Muscle layer of colon (tissue), 2 donors: Measurements from ENCODE around the gene POMT1.
"Not testable (repeated sequence)": the region's sequence is repeated elsewhere in the genome, so short reads cannot be mapped to it uniquely, and the experiment has no call there.

Experiments used
- H3K27ac ChIP-seq: one replicate; pipeline ENCODE4 v1.7.0; 2013; ENCODE audit warnings: low read depth, mild to moderate bottlenecking, low read length, moderate library complexity
- H3K27me3 ChIP-seq, 2 donors: one replicate each; pipeline ENCODE4 v1.7.0; 2013; ENCODE audit warnings: low read length in 2 of 2, mild to moderate bottlenecking in 2 of 2; ENCODE audit not compliant: insufficient read depth in 2 of 2, control insufficient read depth in 1 of 2
- H3K36me3 ChIP-seq: one replicate; pipeline ENCODE4 v1.7.0; 2013; ENCODE audit warnings: mild to moderate bottlenecking, low read length; ENCODE audit not compliant: insufficient read depth
- H3K4me1 ChIP-seq: one replicate; pipeline ENCODE4 v1.7.0; 2013; ENCODE audit warnings: mild to moderate bottlenecking, low read length; ENCODE audit not compliant: insufficient read depth
- H3K4me3 ChIP-seq, 2 donors: one replicate each; pipeline ENCODE4 v1.7.0; 2013; ENCODE audit warnings: low read length in 2 of 2, low read depth in 1 of 2, mild to moderate bottlenecking in 1 of 2, moderate library complexity in 1 of 2
- H3K9ac ChIP-seq: one replicate; pipeline ENCODE4 v1.7.0; 2013; ENCODE audit warnings: low read length
- H3K9me3 ChIP-seq: one replicate; pipeline ENCODE4 v1.7.0; 2013; ENCODE audit warnings: mild to moderate bottlenecking, low read length
- donor health status: abdominal sarcoma.
- donor health status: Adenocarcinoma of cecum.

Gene POMT1

DNA sequence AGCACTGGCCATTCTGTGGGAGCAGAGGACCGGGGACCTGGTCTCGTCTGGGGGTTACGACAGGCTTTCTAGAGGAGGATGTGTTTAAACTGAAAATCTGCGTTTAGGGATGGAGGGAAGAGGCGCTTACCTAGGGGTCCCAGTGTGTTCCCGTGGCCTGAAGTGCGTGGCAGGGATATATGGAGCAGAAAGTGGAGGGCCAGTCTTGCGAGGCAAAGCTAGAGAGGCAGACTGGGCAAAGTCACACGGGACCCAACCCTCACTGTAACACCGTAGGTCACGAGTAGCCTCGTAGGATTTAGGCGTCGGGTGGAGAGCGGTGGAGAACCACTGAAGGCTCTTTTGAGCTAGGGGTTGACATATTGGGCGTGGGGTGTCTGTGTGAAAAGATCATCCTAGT lies 32.8 kb upstream of the POMT1 start:
- H3K4me3 ChIP-seq: no peak overlapping the region
- no peak overlapping the region for H3K9ac ChIP-seq
- no peaks in the 10 kb centered on the region for H3K9me3 ChIP-seq
- no peak overlapping the region for H3K27ac ChIP-seq
- no peaks in the 10 kb centered on the region for H3K4me1 ChIP-seq
- peaks cover 87% of the 10 kb centered on the region for H3K36me3 ChIP-seq
- no peaks in the 10 kb centered on the region for H3K27me3 ChIP-seq

DNA sequence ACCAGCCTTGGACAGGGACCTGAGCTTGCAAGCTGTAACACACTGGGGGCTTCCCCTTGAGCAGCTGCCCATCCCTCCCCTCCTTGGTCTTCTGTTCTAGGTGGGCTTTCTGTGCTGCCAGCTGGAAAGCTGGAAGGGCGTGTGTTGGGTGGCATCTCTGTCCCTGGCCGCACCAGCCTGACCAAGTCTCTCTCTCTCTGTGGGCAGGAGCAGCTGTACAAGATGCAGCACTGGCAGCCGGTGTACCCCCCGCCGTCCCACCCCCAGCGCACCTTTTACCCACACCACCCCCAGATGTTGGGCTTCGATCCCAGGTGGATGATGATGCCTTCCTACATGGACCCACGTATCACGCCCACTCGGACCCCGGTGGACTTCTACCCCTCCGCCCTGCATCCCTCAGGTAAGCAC lies 32.1 kb upstream of the POMT1 start:
- Histone ChIP-seq H3K4me3 (no peak overlapping the region), H3K9me3 (no peaks in the 10 kb centered on the region), H3K4me1 (no peaks in the 10 kb centered on the region), H3K27me3 (no peaks in the 10 kb centered on the region), H3K27ac (no peak overlapping the region), H3K36me3 (peaks cover 87% of the 10 kb centered on the region), H3K9ac (no peak overlapping the region)

DNA sequence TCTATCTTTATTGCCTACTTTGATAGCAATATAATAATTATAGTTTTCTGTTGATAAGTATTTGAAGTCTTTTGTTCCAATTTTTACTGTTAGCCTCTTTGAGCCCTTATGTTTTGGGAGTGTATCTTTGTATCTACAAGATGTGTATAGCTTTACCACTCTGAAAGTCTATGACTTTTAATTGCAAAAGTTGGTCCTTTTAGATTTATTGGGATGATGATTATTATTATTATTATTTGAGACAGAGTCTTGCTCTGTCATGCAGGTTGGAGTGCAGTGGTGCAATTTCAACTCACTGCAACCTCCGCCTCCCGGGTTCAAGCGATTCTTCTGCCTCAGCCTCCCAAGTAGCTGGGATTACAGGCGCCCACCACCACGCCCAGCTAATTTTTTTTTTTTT lies 30.6 kb upstream of the POMT1 start:
- not testable (repeated sequence) for H3K4me1 ChIP-seq, H3K4me3 ChIP-seq, H3K9me3 ChIP-seq, H3K27me3 ChIP-seq, H3K9ac ChIP-seq, H3K27ac ChIP-seq
- H3K36me3 ChIP-seq: peaks cover 92% of the 10 kb centered on the region

DNA sequence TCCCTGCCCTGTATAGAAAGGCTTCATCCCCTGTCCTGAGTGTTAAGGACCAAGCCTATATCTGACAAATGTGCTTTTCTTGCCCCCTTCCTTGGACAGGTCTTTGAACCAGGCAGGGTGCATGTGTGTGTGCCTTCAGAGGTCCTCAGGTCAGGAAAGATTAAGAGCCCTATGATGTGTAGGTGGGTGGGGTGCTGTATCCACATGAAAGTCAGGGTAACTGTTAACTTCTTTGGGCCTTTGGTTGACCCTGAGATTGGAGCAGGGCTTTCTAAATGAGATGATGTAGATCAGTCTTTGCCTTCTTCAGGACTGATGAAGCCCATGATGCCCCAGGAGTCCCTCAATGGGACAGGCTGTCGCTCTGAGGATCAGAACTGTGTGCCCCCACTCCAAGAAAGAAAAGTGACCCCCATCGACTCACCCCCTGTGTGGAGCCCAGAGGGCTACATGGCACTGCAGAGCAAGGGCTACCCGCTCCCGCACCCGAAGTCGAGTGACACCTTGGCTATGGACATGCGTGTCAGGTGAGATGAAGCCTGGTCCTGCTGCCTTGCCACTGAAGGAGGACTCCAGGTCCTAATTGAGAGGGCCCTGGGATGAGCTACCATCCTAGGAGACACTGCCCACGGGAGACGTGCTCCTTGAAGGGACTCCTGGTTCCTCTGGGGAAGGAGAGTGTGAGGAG lies 29.4 kb upstream of the POMT1 start:
- H3K27me3 ChIP-seq: no peaks in the 10 kb centered on the region
- H3K9ac ChIP-seq: no peak overlapping the region
- H3K4me3 ChIP-seq: no peak overlapping the region
- H3K4me1 ChIP-seq: no peaks in the 10 kb centered on the region
- no peaks in the 10 kb centered on the region for H3K9me3 ChIP-seq
- no peak overlapping the region for H3K27ac ChIP-seq
- H3K36me3 ChIP-seq: peaks cover 92% of the 10 kb centered on the region

DNA sequence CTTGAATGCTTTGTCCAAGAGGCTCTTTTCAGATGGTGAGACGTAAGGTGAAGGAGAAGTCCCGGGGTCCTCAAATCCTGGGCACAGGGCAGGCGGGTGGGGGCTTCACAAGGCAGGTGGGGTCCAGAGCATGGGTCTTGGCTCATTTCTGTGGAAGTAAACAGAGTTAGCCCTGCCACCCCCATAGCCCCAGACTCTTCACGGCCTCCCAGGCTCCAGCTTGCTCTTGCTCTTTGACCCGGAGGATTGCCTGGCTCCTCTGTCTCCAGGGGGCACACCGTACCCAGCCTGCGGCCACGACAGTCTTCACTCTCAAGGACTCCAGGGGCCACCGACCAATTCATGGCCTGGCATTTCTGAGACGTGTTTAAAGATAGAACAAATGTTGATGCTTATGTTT lies 28.8 kb upstream of the POMT1 start:
- Histone ChIP-seq H3K27me3 (no peaks in the 10 kb centered on the region), H3K36me3 (peaks cover 90% of the 10 kb centered on the region), H3K27ac (no peak overlapping the region), H3K9ac (no peak overlapping the region), H3K4me3 (no peak overlapping the region), H3K9me3 (no peaks in the 10 kb centered on the region), H3K4me1 (no peaks in the 10 kb centered on the region)

DNA sequence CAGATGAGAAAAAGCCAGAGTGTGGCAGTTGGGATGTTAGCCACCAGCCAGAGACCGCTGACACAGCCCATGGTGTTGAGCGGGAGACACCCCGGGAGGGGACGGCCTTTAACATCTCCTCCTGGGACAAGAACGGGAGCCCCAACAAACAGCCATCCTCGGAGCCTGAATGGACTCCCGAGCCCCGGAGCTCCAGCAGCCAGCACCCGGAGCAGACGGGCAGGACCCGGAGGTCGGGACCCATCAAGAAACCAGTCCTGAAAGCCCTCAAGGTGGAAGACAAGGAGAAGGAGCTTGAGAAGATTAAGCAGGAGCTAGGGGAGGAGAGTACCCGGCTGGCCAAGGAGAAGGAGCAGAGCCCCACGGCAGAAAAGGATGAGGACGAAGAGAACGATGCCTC lies 28.0 kb upstream of the POMT1 start:
- H3K9me3 ChIP-seq: no peaks in the 10 kb centered on the region
- H3K4me1 ChIP-seq: no peaks in the 10 kb centered on the region
- no peak overlapping the region for H3K9ac ChIP-seq
- no peak overlapping the region for H3K27ac ChIP-seq
- H3K4me3 ChIP-seq: no peak overlapping the region
- peaks cover 93% of the 10 kb centered on the region for H3K36me3 ChIP-seq
- no peaks in the 10 kb centered on the region for H3K27me3 ChIP-seq

DNA sequence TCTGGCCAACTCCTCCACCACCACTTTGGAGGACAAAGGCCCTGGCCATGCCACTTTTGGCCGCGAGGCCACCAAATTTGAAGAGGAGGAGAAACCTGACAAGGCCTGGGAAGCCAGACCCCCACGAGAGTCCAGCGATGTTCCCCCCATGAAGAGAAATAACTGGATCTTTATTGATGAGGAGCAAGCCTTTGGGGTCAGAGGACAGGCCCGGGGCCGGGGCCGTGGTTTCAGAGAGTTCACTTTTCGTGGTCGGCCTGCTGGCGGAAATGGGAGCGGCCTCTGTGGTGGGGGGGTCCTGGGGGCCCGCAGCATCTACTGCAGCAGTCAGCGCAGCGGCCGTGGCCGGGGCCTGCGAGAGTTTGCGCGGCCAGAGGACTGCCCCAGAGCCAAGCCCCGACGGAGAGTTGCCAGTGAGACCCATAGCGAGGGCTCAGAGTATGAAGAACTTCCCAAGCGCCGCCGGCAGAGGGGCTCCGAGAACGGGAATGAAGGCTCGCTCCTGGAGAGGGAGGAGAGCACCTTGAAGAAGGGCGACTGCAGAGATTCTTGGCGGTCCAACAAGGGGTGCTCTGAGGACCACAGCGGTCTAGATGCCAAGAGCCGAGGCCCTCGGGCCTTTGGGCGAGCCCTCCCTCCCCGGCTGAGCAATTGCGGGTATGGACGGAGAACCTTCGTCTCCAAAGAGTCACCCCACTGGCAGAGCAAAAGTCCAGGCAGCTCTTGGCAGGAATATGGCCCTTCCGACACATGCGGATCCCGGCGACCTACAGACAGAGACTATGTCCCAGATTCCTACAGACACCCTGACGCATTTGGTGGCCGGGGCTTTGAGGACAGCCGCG lies 27.4 kb upstream of the POMT1 start:
- H3K4me1 ChIP-seq: no peaks in the 10 kb centered on the region
- H3K36me3 ChIP-seq: peaks cover 92% of the 10 kb centered on the region
- no peaks in the 10 kb centered on the region for H3K9me3 ChIP-seq
- no peaks in the 10 kb centered on the region for H3K27me3 ChIP-seq
- no peak overlapping the region for H3K4me3 ChIP-seq
- H3K27ac ChIP-seq: no peak overlapping the region
- H3K9ac ChIP-seq: no peak overlapping the region

DNA sequence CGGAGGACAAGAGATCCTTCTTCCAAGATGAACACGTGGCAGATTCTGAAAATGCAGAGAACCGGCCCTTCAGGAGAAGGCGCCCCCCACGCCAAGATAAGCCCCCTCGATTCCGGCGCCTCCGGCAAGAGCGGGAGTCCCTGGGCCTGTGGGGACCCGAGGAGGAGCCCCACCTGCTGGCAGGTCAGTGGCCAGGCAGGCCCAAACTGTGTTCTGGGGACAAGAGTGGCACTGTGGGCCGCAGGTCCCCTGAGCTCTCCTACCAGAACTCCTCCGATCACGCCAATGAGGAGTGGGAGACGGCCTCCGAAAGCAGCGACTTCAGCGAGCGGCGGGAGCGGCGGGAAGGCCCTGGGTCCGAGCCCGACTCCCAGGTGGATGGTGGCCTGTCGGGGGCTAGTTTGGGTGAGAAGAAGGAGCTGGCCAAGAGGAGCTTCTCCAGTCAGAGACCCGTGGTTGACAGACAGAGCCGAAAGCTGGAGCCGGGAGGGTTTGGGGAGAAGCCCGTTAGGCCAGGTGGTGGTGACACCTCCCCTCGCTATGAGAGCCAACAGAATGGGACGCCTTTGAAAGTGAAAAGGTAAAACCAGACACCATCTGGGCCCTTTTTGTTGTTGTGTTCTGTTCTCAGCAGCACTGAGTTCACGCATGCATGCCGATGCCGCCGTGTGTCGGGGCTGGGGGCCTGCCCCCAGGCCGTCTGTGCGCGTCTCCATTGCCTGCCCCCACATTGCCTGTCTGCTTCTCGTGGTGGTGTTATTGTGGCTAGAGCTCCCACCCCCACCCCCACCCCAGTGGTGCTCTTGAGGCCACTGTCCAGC lies 26.6 kb upstream of the POMT1 start:
- H3K36me3 ChIP-seq: peaks cover 89% of the 10 kb centered on the region
- no peaks in the 10 kb centered on the region for H3K9me3 ChIP-seq
- no peak overlapping the region for H3K9ac ChIP-seq
- H3K4me1 ChIP-seq: no peaks in the 10 kb centered on the region
- no peak overlapping the region for H3K27ac ChIP-seq
- no peak overlapping the region for H3K4me3 ChIP-seq
- no peaks in the 10 kb centered on the region for H3K27me3 ChIP-seq

DNA sequence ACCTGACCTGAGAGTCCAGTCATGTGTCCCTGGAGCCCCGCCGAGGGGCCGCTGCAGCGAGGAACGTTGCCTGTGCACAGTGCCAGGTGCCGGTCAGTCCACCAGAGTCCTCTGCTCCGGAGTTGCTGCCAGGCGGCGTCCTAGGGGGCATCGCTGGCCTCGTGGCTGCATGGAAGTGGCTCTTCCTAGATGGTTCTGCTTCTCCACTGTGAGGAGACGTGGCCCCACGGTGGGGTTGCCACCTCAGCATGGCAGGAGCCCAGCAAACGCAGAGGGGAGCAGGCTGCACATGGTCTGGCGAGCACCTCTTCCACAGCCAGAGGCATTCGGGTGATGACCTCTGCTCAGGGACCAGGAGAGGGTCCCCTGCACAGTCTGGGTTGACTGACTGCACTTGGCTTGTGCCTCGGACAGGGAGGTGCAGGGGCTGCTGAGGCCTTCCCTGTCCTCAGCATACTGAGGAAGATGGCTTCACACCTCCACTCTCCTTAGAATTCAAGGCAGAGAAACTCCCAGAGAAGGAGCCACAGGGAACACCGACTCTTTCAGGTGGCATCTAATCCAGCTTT lies 25.9 kb upstream of the POMT1 start:
- Histone ChIP-seq H3K4me1 (peaks cover 3% of the 10 kb centered on the region), H3K4me3 (no peak overlapping the region), H3K36me3 (peaks cover 90% of the 10 kb centered on the region), H3K9me3 (no peaks in the 10 kb centered on the region), H3K27ac (no peak overlapping the region), H3K27me3 (no peaks in the 10 kb centered on the region), H3K9ac (no peak overlapping the region)

DNA sequence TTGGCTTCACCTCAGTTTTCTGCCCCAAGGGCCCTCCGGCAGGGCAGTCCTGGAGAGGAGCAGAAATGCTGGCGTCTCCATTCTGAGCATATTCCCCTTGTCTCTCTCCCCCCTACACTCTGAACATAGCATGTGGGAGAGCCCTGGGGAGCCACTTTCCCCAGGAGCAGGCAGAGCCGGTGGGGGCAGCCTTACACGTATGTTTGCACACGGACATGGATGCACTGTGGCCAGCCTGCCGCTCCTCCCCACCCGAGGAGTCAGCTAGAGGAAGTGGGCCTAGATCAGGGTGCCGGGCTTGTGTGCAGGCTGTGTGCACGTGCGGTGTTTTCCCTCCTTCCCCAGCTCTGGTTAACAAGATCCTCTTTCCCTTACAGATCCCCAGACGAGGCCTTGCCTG lies 25.4 kb upstream of the POMT1 start:
- H3K4me3 ChIP-seq: no peak overlapping the region
- no peak overlapping the region for H3K9ac ChIP-seq
- peaks cover 92% of the 10 kb centered on the region for H3K36me3 ChIP-seq
- H3K9me3 ChIP-seq: no peaks in the 10 kb centered on the region
- H3K27me3 ChIP-seq: no peaks in the 10 kb centered on the region
- peaks cover 8% of the 10 kb centered on the region for H3K4me1 ChIP-seq
- no peak overlapping the region for H3K27ac ChIP-seq

DNA sequence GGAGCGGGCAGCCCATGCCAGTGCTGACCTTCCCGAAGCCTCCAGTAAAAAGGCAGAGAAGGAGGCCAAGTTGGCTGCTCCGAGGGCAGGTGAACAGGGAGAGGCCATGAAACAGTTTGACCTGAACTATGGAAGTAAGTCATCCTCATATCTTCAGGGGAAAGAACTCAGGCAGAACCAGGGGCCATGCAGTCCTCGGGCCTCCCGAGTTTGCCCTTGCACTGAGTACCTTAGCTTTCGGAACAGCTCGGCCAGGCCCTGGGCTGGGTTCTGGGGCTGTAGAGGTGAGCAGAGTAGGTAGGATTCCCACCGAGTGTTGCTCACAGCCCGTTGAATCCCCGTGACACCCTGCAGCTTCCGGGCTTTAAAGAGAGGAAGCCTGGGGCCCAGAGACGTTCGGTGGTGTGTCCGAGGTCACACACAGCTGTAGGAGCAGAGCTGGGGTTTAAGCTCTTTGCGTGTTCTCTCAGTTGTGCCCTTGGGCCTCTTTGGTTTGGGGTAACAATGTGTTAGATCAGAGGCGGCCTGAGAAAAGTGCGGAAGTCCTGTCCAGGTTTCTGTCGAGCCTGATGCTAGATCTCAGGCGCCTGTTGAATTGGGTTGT lies 24.8 kb upstream of the POMT1 start:
- Histone ChIP-seq H3K27me3 (no peaks in the 10 kb centered on the region), H3K36me3 (peaks cover 93% of the 10 kb centered on the region), H3K9me3 (no peaks in the 10 kb centered on the region), H3K9ac (no peak overlapping the region), H3K4me3 (no peak overlapping the region), H3K27ac (no peak overlapping the region), H3K4me1 (peaks cover 14% of the 10 kb centered on the region)
